ENCODE data around the gene ASTN1.

- TF ChIP-seq POLR2A (IDR thresholded peaks at IDR 0.05; ENCODE audit: low read length) (no peak), GATA1 (IDR thresholded peaks at IDR 0.05; ENCODE audit: low read depth, low read length) (no peak)
Observed at GRCh38 chr1:177132141-177132540, 32.4 kb downstream of the ASTN1 start.
